HEK293 (cell line): ENCODE data around the gene SF3B5.

Experiments used
- CTCF ChIA-PET: fragments of 350-600 bp; formaldehyde crosslinking; extraction: SDS; loops from one replicate; lab custom pipeline; 2021; ENCODE audit warnings: antibody characterized with exemption; lab: Yijun Ruan, JAX
- POLR2A ChIA-PET: fragments of 300-600 bp; formaldehyde crosslinking; extraction: SDS; loops from one replicate; lab custom pipeline; 2020; ENCODE audit warnings: antibody characterized with exemption, inconsistent platforms; lab: Yijun Ruan, JAX
- H3K27ac ChIP-seq: fragments of 200-500 bp; sonication (Bioruptor generic); 2 replicates; pipeline ENCODE4 v1.5.1; 2014; ENCODE audit warnings: low read depth, low read length, control low read depth, inconsistent platforms; ENCODE audit errors: extremely low read depth
- H3K36me3 ChIP-seq, 2 experiments: fragments of 200-500 bp in 1 of 2; sonication (Bioruptor generic) in 1 of 2; 1 replicate in 1 of 2; 2 replicates in 1 of 2; pipeline ENCODE4 v1.5.1; 2014 to 2017; ENCODE audit warnings: inconsistent platforms in 2 of 2, low read length in 2 of 2; ENCODE audit not compliant: control insufficient read depth in 2 of 2, insufficient read depth in 1 of 2
- H3K4me1 ChIP-seq: fragments of 200-500 bp; sonication (Bioruptor generic); 2 replicates; pipeline ENCODE4 v1.5.1; 2014; ENCODE audit warnings: mild to moderate bottlenecking, low read length, inconsistent platforms; ENCODE audit not compliant: control insufficient read depth, insufficient read depth
- H3K4me3 ChIP-seq: 2 replicates; pipeline ENCODE4 v1.5.1; 2011; ENCODE audit warnings: low read depth, mild to moderate bottlenecking, control low read depth, low read length, moderate library complexity
- H3K9me3 ChIP-seq: fragments of 200-500 bp; sonication (Bioruptor generic); 2 replicates; pipeline ENCODE4 v1.5.1; 2014; ENCODE audit warnings: low read depth, low read length, inconsistent platforms; ENCODE audit not compliant: control insufficient read depth, insufficient read depth
- AEBP2 ChIP-seq: fragments of 450-650 bp; formaldehyde crosslinking; IDR thresholded peaks from 2 replicates; pipeline ENCODE4 v1.5.1; 2016; ENCODE audit warnings: missing biosample characterization, missing genetic modification characterization, borderline replicate concordance
- ATF2 ChIP-seq: fragments of 450-650 bp; formaldehyde crosslinking; IDR thresholded peaks from 2 replicates; pipeline ENCODE4 v1.5.1; 2016; ENCODE audit warnings: missing biosample characterization, missing genetic modification characterization, low read depth
- HOXD13 ChIP-seq: sonication (generic); formaldehyde crosslinking; IDR thresholded peaks from 2 replicates; pipeline ENCODE4 v1.8.0; 2022; ENCODE audit warnings: missing genetic modification reagents, borderline replicate concordance
- SCRT1 ChIP-seq: fragments of 450-650 bp; formaldehyde crosslinking; IDR thresholded peaks from 2 replicates; pipeline ENCODE4 v1.5.1; 2016; ENCODE audit warnings: missing biosample characterization, missing genetic modification characterization, borderline replicate concordance
- ZNF133 ChIP-seq: fragments of 450-650 bp; formaldehyde crosslinking; IDR thresholded peaks from 2 replicates; pipeline ENCODE4 v1.5.1; 2016; ENCODE audit warnings: missing biosample characterization, missing genetic modification characterization
- ZNF214 ChIP-seq: fragments of 450-650 bp; formaldehyde crosslinking; IDR thresholded peaks from 2 replicates; pipeline ENCODE4 v1.5.1; 2017; ENCODE audit warnings: missing biosample characterization, mild to moderate bottlenecking, missing genetic modification characterization, borderline replicate concordance
- ZNF23 ChIP-seq: fragments of 450-650 bp; formaldehyde crosslinking; IDR thresholded peaks from 2 replicates; pipeline ENCODE4 v1.5.1; 2016; ENCODE audit warnings: missing biosample characterization, missing genetic modification characterization, borderline replicate concordance
- ZNF324 ChIP-seq: fragments of 450-650 bp; formaldehyde crosslinking; IDR thresholded peaks from 2 replicates; pipeline ENCODE4 v1.5.1; 2016; ENCODE audit warnings: missing biosample characterization, missing genetic modification characterization
- ZNF350 ChIP-seq: fragments of 450-650 bp; formaldehyde crosslinking; IDR thresholded peaks from 2 replicates; pipeline ENCODE4 v1.5.0; 2017; ENCODE audit warnings: missing biosample characterization, mild to moderate bottlenecking, missing genetic modification characterization
- ZNF394 ChIP-seq: fragments of 450-650 bp; formaldehyde crosslinking; IDR thresholded peaks from 2 replicates; pipeline ENCODE4 v1.5.1; 2016; ENCODE audit warnings: missing biosample characterization, missing genetic modification characterization, mild to moderate bottlenecking, moderate library complexity, borderline replicate concordance
- ZNF473 ChIP-seq: fragments of 450-650 bp; formaldehyde crosslinking; IDR thresholded peaks from 2 replicates; pipeline ENCODE4 v1.5.1; 2017; ENCODE audit warnings: missing biosample characterization, missing genetic modification characterization
- ZNF530 ChIP-seq: fragments of 450-650 bp; formaldehyde crosslinking; IDR thresholded peaks from 2 replicates; pipeline ENCODE4 v1.5.1; 2016; ENCODE audit warnings: low read depth, missing biosample characterization, missing genetic modification characterization
- ZNF561 ChIP-seq: fragments of 450-650 bp; IDR thresholded peaks from 2 replicates; pipeline ENCODE4 v1.5.1; 2018; ENCODE audit warnings: missing biosample characterization, missing genetic modification characterization, borderline replicate concordance
- ZNF580 ChIP-seq: fragments of 450-650 bp; formaldehyde crosslinking; IDR thresholded peaks from 2 replicates; pipeline ENCODE4 v1.5.1; 2016; ENCODE audit warnings: missing biosample characterization, missing genetic modification characterization
- ZNF645 ChIP-seq: fragments of 450-650 bp; formaldehyde crosslinking; IDR thresholded peaks from 2 replicates; pipeline ENCODE4; 2016; ENCODE audit warnings: missing biosample characterization, missing genetic modification characterization
- ZNF670 ChIP-seq: fragments of 450-650 bp; formaldehyde crosslinking; IDR thresholded peaks from 2 replicates; pipeline ENCODE4 v1.5.1; 2016; ENCODE audit warnings: missing biosample characterization, missing genetic modification characterization, low read depth
- TF ChIP-seq, protein P1 (sequence below): fragments of 450-650 bp; formaldehyde crosslinking; IDR thresholded peaks from 2 replicates; pipeline ENCODE4 v1.5.1; 2017; ENCODE audit warnings: missing biosample characterization, missing genetic modification characterization
- TF ChIP-seq, protein P2 (sequence below): fragments of 450-650 bp; formaldehyde crosslinking; IDR thresholded peaks from 2 replicates; pipeline ENCODE4 v1.5.1; 2016; ENCODE audit warnings: missing biosample characterization, missing genetic modification characterization

Gene SF3B5

GRCh38 chr6:144053601-144054000, 41.8 kb downstream of the SF3B5 start (continued):
- TF ChIP-seq, protein P1, sequence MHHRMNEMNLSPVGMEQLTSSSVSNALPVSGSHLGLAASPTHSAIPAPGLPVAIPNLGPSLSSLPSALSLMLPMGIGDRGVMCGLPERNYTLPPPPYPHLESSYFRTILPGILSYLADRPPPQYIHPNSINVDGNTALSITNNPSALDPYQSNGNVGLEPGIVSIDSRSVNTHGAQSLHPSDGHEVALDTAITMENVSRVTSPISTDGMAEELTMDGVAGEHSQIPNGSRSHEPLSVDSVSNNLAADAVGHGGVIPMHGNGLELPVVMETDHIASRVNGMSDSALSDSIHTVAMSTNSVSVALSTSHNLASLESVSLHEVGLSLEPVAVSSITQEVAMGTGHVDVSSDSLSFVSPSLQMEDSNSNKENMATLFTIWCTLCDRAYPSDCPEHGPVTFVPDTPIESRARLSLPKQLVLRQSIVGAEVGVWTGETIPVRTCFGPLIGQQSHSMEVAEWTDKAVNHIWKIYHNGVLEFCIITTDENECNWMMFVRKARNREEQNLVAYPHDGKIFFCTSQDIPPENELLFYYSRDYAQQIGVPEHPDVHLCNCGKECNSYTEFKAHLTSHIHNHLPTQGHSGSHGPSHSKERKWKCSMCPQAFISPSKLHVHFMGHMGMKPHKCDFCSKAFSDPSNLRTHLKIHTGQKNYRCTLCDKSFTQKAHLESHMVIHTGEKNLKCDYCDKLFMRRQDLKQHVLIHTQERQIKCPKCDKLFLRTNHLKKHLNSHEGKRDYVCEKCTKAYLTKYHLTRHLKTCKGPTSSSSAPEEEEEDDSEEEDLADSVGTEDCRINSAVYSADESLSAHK (tag by site-specific recombination) = no peak
- TF ChIP-seq ZNF324 (tag by site-specific recombination) (no peak), ZNF561 (tag by site-specific recombination) (no peak), AEBP2 (tag by site-specific recombination) (no peak)

DNA sequence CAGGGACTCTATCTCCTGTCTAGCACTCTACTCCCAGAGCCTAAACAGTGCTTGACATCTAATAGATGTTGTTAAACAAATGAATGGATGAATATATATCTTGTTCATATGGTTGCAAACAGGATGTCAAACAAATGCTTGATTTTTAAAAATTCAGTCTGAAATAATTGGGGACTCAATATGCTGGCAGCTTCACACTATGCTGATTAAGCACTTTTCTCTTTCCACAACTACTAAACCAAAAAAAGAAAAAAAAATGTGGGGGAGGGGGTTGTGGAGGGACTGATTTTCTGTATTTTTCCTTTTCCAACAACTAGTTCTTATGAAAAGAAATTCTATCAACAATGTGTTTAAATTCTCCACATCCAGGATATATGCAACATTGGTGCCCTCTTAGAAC, 42.9 kb downstream of the SF3B5 start:
- ChIA-PET POLR2A (no interaction called here), CTCF (no interaction called here)
- H3K4me1 ChIP-seq = no peaks in the 10 kb centered on the region
- no peak for TF ChIP-seq HOXD13 (CRISPR knock-in tag)
- no peak for TF ChIP-seq ZNF645
- no peak for TF ChIP-seq ZNF670 (tag by site-specific recombination)
- no peak for TF ChIP-seq ZNF394 (tag by site-specific recombination)
- TF ChIP-seq ATF2 (tag by site-specific recombination) = no peak
- TF ChIP-seq ZNF133 (tag by site-specific recombination) = no peak
- no peak overlapping the region for H3K4me3 ChIP-seq
- no peaks in the 10 kb centered on the region for H3K36me3 ChIP-seq
- no peaks in the 10 kb centered on the region for H3K9me3 ChIP-seq
- no peak overlapping the region for H3K27ac ChIP-seq

DNA sequence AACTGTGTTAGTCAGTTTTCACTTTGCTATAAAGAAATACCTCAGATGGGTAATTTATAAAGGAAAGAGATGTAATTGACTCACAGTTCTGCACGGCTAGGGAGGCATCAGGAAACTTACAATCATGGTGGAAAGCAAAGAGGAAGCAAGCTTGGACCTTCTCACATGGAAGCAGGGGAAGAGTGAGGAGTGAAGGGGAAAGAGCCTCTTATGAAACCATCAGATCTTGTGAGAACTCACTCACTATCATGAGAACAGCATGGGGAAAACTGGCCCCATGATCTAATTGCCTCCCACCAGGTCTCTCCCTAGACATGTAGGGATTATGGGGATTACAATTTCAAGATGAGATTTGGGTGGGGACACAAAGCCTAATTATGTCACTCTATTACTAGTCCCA, 46.0 kb downstream of the SF3B5 start:
- no peak overlapping the region for H3K4me3 ChIP-seq
- no peaks in the 10 kb centered on the region for H3K9me3 ChIP-seq
- ChIA-PET CTCF (interaction anchor here (0.6 kb wide), 1 partner anchor 366 kb away, joined by 5 read pairs; no protein-coding TSS in a partner anchor), POLR2A (no interaction called here)
- H3K27ac ChIP-seq = no peak overlapping the region
- no peaks in the 10 kb centered on the region for H3K36me3 ChIP-seq
- TF ChIP-seq ZNF350 (tag by site-specific recombination) = no peak
- H3K4me1 ChIP-seq = no peaks in the 10 kb centered on the region

- H3K36me3 ChIP-seq = no peaks in the 10 kb centered on the region
- H3K4me3 ChIP-seq = no peak overlapping the region
- H3K4me1 ChIP-seq = no peaks in the 10 kb centered on the region
- POLR2A ChIA-PET = no interaction called here
- H3K27ac ChIP-seq = no peak overlapping the region
- CTCF ChIA-PET = no interaction called here
- no peaks in the 10 kb centered on the region for H3K9me3 ChIP-seq
- TF ChIP-seq ZNF214 (no peak), AEBP2 (tag by site-specific recombination) (no peak), ZNF580 (no peak), ZNF23 (tag by site-specific recombination) (no peak), HOXD13 (CRISPR knock-in tag) (no peak), SCRT1 (no peak), ZNF473 (tag by site-specific recombination) (no peak), ZNF530 (tag by site-specific recombination) (no peak)
- TF ChIP-seq, protein P2, sequence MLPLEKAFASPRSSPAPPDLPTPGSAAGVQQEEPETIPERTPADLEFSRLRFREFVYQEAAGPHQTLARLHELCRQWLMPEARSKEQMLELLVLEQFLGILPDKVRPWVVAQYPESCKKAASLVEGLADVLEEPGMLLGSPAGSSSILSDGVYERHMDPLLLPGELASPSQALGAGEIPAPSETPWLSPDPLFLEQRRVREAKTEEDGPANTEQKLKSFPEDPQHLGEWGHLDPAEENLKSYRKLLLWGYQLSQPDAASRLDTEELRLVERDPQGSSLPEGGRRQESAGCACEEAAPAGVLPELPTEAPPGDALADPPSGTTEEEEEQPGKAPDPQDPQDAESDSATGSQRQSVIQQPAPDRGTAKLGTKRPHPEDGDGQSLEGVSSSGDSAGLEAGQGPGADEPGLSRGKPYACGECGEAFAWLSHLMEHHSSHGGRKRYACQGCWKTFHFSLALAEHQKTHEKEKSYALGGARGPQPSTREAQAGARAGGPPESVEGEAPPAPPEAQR (tag by site-specific recombination) = no peak
Observed at GRCh38 chr6:144047688-144048087, 47.7 kb downstream of the SF3B5 start.
